ENCODE measurements around the gene SMARCD3. TPM values are rescaled to one million over a fixed set of nuclear protein-coding genes. Genes with fewer than 3 reads are reported as not detected.

SMARCD3 gene
- total RNA-seq, 1 experiment from 2014 or later = 30.3 TPM

DNA sequence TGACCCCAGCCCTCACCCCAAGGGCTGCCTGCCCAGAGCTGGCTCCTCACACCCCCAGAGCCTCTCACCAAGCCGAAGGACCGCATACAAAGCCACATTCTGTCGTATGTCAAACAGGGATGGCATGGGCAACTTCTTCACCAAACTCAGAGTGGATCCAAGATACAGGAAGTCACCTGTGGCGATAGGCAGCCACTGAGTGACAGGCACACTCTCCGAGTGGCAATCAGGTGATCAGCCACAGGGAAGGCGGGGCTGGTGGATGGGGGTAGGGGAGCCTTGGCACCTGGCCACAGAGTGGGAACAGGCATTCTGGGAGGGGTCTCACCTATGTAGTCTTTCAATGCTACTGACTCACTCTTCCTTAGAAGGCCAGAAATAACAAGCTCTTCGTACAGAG, 54.3 kb downstream of the SMARCD3 start:
- no peak for DNase-seq (ENCODE audit: low read depth, low spot score)
- CTCF ChIA-PET = no interaction called here
- no peak overlapping the region for H2AFZ ChIP-seq (ENCODE audit: low read depth, low read length, poor library complexity, severe bottlenecking)
- no peaks in the 10 kb centered on the region for H3K4me1 ChIP-seq (ENCODE audit: control insufficient read depth in 1 of 2, insufficient read depth in 2 of 2, low read length in 2 of 2)
- H3K36me3 ChIP-seq (ENCODE audit: control insufficient read depth in 1 of 2, insufficient read depth in 2 of 2, low read length in 2 of 2) = no peaks in the 10 kb centered on the region
- H3K27me3 ChIP-seq (ENCODE audit: insufficient read depth, low read length) = peaks cover 18% of the 10 kb centered on the region; the same call in 1 of the 2 replicates
- intact Hi-C loops (cut with micrococcal nuclease) = no loop called here
- no peak for ATAC-seq
- H3K9me2 ChIP-seq (ENCODE audit: insufficient read depth) = no peaks in the 10 kb centered on the region
- RAD21 ChIA-PET (ENCODE audit: low non-redundant PET in 1 of 2, low total read pairs in 2 of 2, uncharacterized antibody in 2 of 2, unreplicated experiment in 2 of 2) = no interaction called here
- no TSS peak for BruUV-seq (replicated peaks)
- H4K20me1 ChIP-seq (ENCODE audit: insufficient read depth) = no peaks in the 10 kb centered on the region
- POLR2A ChIA-PET = no interaction called here
- no peaks in the 10 kb centered on the region for H3K9me3 ChIP-seq (ENCODE audit: control insufficient read depth in 1 of 2, insufficient read depth in 1 of 2, low read depth in 1 of 2, low read length in 2 of 2)
- no peak overlapping the region for H3K27ac ChIP-seq (ENCODE audit: low read depth, low read length)
- H3K4me3 ChIP-seq (replicated peaks in 1 of 2; ENCODE audit: low read depth in 1 of 2, low read length in 2 of 2) = no peak overlapping the region
- H3K79me2 ChIP-seq (ENCODE audit: insufficient read depth, low read length) = no peaks in the 10 kb centered on the region
- TF ChIP-seq, protein P1, sequence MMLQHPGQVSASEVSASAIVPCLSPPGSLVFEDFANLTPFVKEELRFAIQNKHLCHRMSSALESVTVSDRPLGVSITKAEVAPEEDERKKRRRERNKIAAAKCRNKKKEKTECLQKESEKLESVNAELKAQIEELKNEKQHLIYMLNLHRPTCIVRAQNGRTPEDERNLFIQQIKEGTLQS (IDR thresholded peaks at IDR 0.05) = no peak
- TF ChIP-seq, protein P2, sequence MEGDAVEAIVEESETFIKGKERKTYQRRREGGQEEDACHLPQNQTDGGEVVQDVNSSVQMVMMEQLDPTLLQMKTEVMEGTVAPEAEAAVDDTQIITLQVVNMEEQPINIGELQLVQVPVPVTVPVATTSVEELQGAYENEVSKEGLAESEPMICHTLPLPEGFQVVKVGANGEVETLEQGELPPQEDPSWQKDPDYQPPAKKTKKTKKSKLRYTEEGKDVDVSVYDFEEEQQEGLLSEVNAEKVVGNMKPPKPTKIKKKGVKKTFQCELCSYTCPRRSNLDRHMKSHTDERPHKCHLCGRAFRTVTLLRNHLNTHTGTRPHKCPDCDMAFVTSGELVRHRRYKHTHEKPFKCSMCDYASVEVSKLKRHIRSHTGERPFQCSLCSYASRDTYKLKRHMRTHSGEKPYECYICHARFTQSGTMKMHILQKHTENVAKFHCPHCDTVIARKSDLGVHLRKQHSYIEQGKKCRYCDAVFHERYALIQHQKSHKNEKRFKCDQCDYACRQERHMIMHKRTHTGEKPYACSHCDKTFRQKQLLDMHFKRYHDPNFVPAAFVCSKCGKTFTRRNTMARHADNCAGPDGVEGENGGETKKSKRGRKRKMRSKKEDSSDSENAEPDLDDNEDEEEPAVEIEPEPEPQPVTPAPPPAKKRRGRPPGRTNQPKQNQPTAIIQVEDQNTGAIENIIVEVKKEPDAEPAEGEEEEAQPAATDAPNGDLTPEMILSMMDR (IDR thresholded peaks at IDR 0.05 in 2 of 3, conservative IDR thresholded peaks at IDR 0.05 in 1 of 3; ENCODE audit: borderline replicate concordance in 1 of 3, insufficient read depth in 1 of 3, low read depth in 2 of 3, low read length in 2 of 3) = no peak
- TF ChIP-seq YY1 (IDR thresholded peaks at IDR 0.05; ENCODE audit: extremely low read depth, insufficient replicate concordance, low read depth, low read length) = no peak
- TF ChIP-seq EGR1 (IDR thresholded peaks at IDR 0.05; ENCODE audit: low read depth) = no peak
- no peak for TF ChIP-seq EZH2phosphoT487 (IDR thresholded peaks at IDR 0.05; ENCODE audit: borderline replicate concordance)
- TF ChIP-seq FOSL1 (IDR thresholded peaks at IDR 0.05; ENCODE audit: low read depth) = no peak
- TF ChIP-seq, protein P3, sequence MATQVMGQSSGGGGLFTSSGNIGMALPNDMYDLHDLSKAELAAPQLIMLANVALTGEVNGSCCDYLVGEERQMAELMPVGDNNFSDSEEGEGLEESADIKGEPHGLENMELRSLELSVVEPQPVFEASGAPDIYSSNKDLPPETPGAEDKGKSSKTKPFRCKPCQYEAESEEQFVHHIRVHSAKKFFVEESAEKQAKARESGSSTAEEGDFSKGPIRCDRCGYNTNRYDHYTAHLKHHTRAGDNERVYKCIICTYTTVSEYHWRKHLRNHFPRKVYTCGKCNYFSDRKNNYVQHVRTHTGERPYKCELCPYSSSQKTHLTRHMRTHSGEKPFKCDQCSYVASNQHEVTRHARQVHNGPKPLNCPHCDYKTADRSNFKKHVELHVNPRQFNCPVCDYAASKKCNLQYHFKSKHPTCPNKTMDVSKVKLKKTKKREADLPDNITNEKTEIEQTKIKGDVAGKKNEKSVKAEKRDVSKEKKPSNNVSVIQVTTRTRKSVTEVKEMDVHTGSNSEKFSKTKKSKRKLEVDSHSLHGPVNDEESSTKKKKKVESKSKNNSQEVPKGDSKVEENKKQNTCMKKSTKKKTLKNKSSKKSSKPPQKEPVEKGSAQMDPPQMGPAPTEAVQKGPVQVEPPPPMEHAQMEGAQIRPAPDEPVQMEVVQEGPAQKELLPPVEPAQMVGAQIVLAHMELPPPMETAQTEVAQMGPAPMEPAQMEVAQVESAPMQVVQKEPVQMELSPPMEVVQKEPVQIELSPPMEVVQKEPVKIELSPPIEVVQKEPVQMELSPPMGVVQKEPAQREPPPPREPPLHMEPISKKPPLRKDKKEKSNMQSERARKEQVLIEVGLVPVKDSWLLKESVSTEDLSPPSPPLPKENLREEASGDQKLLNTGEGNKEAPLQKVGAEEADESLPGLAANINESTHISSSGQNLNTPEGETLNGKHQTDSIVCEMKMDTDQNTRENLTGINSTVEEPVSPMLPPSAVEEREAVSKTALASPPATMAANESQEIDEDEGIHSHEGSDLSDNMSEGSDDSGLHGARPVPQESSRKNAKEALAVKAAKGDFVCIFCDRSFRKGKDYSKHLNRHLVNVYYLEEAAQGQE (IDR thresholded peaks at IDR 0.05; ENCODE audit: low read depth) = no peak
- no peak for TF ChIP-seq SRF (IDR thresholded peaks at IDR 0.05; ENCODE audit: low read depth)
- TF ChIP-seq, protein P4, sequence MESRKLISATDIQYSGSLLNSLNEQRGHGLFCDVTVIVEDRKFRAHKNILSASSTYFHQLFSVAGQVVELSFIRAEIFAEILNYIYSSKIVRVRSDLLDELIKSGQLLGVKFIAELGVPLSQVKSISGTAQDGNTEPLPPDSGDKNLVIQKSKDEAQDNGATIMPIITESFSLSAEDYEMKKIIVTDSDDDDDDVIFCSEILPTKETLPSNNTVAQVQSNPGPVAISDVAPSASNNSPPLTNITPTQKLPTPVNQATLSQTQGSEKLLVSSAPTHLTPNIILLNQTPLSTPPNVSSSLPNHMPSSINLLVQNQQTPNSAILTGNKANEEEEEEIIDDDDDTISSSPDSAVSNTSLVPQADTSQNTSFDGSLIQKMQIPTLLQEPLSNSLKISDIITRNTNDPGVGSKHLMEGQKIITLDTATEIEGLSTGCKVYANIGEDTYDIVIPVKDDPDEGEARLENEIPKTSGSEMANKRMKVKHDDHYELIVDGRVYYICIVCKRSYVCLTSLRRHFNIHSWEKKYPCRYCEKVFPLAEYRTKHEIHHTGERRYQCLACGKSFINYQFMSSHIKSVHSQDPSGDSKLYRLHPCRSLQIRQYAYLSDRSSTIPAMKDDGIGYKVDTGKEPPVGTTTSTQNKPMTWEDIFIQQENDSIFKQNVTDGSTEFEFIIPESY (IDR thresholded peaks at IDR 0.05; ENCODE audit: extremely low read depth, insufficient replicate concordance, low read length) = no peak
- TF ChIP-seq ZNF274 (IDR thresholded peaks at IDR 0.05; ENCODE audit: low read depth, low read length) = no peak
- no peak for TF ChIP-seq POLR2AphosphoS5 (IDR thresholded peaks at IDR 0.05; ENCODE audit: low read depth, low read length)
- TF ChIP-seq SIN3A (IDR thresholded peaks at IDR 0.05; ENCODE audit: low read depth) = no peak
- no peak for TF ChIP-seq CBX3 (IDR thresholded peaks at IDR 0.05; ENCODE audit: low read depth)
- TF ChIP-seq RAD21 (IDR thresholded peaks at IDR 0.05; ENCODE audit: low read depth) = no peak
- TF ChIP-seq POLR2A (IDR thresholded peaks at IDR 0.05; ENCODE audit: borderline replicate concordance, extremely low read depth, insufficient read depth, insufficient read length) = no peak
- TF ChIP-seq, protein P5, sequence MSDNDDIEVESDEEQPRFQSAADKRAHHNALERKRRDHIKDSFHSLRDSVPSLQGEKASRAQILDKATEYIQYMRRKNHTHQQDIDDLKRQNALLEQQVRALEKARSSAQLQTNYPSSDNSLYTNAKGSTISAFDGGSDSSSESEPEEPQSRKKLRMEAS (IDR thresholded peaks at IDR 0.05) = no peak
- TF ChIP-seq ZFX (IDR thresholded peaks at IDR 0.05) = no peak
- no peak for TF ChIP-seq JUND (IDR thresholded peaks at IDR 0.05)
- TF ChIP-seq EZH2 (IDR thresholded peaks at IDR 0.05) = no peak
- H3K9ac ChIP-seq (ENCODE audit: low read length) = no peak overlapping the region
- H3K4me2 ChIP-seq (ENCODE audit: low read length) = no peak overlapping the region
